HUES48 (cell line): Measurements from ENCODE around the gene PARVB.

Experiments
- H3K27ac ChIP-seq: one replicate; pipeline ENCODE4 v1.7.0; 2013; ENCODE audit warnings: low read depth, low read length, inconsistent platforms
- H3K27me3 ChIP-seq: 2 replicates; pipeline ENCODE4 v1.6.1; 2013; ENCODE audit warnings: mild to moderate bottlenecking, low read length; ENCODE audit not compliant: control insufficient read depth, insufficient read depth
- H3K36me3 ChIP-seq: 2 replicates; pipeline ENCODE4 v1.6.1; 2013; ENCODE audit warnings: low read length; ENCODE audit not compliant: control insufficient read depth, insufficient read depth
- H3K4me1 ChIP-seq: 2 replicates; pipeline ENCODE4 v1.6.1; 2013; ENCODE audit warnings: mild to moderate bottlenecking, low read length; ENCODE audit not compliant: control insufficient read depth, insufficient read depth
- H3K4me3 ChIP-seq: 2 replicates; pipeline ENCODE4 v1.5.1; 2013; ENCODE audit warnings: mild to moderate bottlenecking, low read depth, low read length
- H3K9ac ChIP-seq: 2 replicates; pipeline ENCODE4 v1.6.1; 2013; ENCODE audit warnings: mild to moderate bottlenecking, low read depth, low read length, moderate library complexity
- H3K9me3 ChIP-seq: 2 replicates; pipeline ENCODE4 v1.6.1; 2013; ENCODE audit warnings: low read length; ENCODE audit not compliant: control insufficient read depth, insufficient read depth

The PARVB gene

DNA sequence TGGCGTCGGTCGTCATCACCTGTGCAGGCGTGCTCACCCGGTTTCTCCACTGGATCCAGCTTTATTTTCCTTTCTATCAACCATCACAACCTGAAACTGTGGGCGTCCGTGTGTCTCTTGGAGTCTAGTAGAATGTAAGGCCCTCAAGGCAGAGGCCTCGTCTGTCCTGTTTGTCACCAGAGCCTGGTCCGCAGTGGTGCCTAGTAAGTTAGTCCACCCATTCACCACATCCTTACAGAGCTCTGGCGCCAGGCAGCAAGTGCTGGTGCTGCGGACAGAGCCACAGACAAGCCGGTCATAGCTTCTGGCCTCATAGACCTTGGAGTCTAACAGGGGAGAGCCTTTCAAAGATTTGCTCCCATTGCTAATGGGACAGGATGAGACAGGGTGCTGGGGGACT lies 92.2 kb downstream of the PARVB start:
- H3K36me3 ChIP-seq: no peaks in the 10 kb centered on the region
- H3K4me3 ChIP-seq: no peak overlapping the region
- H3K9me3 ChIP-seq: no peaks in the 10 kb centered on the region
- H3K9ac ChIP-seq: no peak overlapping the region
- H3K4me1 ChIP-seq: 0 out of 2 replicates have a peak, but pooled peaks cover 5% of the 10 kb centered on the region
- H3K27me3 ChIP-seq: no peaks in the 10 kb centered on the region
- H3K27ac ChIP-seq: no peak overlapping the region

DNA sequence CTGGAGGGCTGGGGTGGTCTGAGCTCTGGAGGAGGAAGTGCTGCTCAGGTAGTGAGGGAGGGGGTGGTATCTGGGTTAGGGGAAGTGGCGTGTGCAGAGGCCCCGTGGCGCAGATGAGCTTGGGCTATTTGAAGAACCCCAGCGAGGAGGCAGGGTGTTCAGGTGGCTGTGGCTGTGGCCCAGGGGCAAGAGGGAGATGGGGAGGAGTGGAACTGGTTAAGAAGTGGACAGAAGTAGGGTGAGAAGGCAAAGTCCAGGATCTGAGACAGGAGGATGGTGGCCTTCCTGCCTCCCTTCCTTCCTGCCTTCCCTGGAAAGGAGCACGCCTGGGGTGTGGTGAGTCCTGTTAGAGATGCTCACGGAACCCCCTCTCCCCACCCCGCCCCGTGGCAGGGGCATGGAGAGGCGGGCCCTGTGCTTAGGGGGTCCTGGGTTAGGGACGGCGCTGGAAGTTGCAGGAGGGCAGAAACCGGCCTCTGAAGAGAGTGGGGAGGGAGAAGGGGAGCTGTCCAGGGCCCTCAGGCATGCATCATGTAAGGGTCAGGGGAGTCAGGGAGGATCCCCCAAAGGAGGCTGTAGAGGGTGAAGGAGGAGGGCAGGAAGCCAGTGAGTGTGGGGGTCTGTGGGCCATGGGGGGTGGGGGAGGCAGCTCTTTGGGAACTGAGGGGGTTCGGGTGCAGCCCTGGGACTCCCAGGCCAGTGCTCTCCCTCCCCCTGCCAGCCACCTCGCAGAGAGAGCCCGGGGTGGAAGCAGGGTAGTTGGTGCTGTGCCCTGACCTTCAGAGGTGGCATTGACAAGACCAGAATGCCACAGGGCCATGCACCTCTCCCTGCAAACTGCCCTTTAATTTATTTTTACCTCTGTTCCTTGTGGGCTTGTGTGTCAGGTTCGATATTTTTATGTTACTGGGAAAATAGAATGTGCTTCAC lies 92.9 kb downstream of the PARVB start:
- no peaks in the 10 kb centered on the region for H3K36me3 ChIP-seq
- H3K4me1 ChIP-seq: no peaks in the 10 kb centered on the region
- H3K4me3 ChIP-seq: no peak overlapping the region
- no peaks in the 10 kb centered on the region for H3K27me3 ChIP-seq
- H3K9ac ChIP-seq: no peak overlapping the region
- no peak overlapping the region for H3K27ac ChIP-seq
- no peaks in the 10 kb centered on the region for H3K9me3 ChIP-seq

DNA sequence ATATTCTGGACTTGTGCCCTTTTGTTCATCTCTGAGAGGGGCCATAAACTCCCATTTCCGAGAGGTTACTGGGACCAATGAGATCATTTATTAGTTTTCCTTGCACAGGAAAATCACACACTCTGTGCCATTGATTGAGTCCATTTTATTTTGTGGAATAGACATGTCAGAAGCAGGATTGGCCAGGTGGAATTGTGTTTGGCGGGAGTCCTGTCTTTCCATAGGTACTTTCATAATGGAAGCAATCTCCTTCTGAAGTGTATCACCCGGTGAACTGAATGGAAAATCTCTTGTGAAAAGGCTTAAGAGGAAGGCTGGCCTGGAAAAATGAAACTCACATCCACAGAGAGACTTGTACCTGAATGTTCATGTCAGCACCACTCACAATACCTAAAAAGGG lies 93.6 kb downstream of the PARVB start:
- H3K9me3 ChIP-seq: no peaks in the 10 kb centered on the region
- no peaks in the 10 kb centered on the region for H3K4me1 ChIP-seq
- no peak overlapping the region for H3K4me3 ChIP-seq
- H3K27ac ChIP-seq: no peak overlapping the region
- no peaks in the 10 kb centered on the region for H3K27me3 ChIP-seq
- no peaks in the 10 kb centered on the region for H3K36me3 ChIP-seq
- H3K9ac ChIP-seq: no peak overlapping the region

DNA sequence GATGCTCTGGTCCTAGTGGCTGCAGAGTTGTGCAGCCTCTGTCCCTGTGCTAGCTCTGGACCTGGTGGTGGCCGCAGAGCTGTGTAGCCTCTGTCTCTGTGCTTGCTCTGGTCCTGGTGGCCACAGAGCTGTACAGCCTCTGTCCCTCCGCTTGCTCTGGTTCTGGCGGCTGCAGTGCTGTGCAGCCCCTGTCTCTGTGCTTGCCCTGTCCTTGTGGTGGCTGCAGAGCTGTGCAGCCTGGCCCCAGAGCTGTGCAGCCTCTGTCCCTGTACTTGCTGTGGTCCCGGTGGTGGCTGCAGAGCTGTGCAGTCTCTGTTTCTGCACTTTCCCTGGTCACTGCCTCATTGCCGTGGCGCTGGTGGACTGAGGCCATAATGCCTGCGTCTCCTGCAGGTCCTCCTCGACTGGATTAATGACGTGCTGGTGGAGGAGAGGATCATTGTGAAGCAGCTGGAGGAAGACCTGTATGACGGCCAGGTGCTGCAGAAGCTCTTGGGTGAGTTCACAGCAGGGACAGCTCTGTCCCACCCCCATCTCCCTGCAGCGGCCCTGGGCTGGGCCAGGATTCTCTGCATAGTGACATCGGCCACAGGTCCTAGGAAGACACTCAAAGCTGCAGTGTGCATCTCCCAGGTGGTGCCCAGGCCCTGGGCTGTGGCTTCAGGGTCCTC lies 94.7 kb downstream of the PARVB start:
- H3K9me3 ChIP-seq: no peaks in the 10 kb centered on the region
- no peaks in the 10 kb centered on the region for H3K27me3 ChIP-seq
- no peak overlapping the region for H3K27ac ChIP-seq
- no peaks in the 10 kb centered on the region for H3K36me3 ChIP-seq
- no peak overlapping the region for H3K9ac ChIP-seq
- no peaks in the 10 kb centered on the region for H3K4me1 ChIP-seq
- H3K4me3 ChIP-seq: no peak overlapping the region

DNA sequence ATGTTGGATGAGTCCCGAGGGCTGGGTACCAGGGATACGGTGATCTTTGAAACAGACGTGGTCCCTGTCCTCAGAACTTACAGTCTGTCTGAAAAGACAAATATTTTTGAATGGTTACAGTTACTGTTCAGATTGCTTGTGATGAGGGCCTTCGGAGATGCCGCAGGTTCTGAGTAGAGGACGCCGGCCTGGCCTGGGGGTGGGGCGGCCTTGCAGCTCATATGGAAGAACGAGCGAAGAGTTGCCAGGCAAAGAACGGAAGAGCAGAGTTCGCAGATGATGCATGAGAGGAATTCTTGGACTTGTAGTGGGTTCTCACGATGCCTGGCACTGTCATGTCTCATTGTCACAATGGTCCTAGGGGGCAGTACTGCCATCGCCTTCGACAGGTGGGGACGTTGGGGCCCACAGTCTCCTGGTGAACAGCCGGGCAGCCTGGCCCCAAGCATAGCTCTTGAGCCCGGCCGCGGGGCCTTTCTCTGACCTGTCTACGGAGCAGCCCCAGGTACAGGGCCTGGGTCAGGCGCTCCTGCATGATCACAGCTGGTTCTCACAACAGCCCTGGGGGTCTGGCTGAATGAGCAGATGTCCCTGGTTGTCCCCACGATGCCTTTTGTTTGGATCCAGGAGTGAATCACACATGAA lies 95.7 kb downstream of the PARVB start:
- H3K36me3 ChIP-seq: no peaks in the 10 kb centered on the region
- H3K4me1 ChIP-seq: no peaks in the 10 kb centered on the region
- no peak overlapping the region for H3K27ac ChIP-seq
- H3K9me3 ChIP-seq: no peaks in the 10 kb centered on the region
- no peaks in the 10 kb centered on the region for H3K27me3 ChIP-seq
- no peak overlapping the region for H3K9ac ChIP-seq
- no peak overlapping the region for H3K4me3 ChIP-seq

DNA sequence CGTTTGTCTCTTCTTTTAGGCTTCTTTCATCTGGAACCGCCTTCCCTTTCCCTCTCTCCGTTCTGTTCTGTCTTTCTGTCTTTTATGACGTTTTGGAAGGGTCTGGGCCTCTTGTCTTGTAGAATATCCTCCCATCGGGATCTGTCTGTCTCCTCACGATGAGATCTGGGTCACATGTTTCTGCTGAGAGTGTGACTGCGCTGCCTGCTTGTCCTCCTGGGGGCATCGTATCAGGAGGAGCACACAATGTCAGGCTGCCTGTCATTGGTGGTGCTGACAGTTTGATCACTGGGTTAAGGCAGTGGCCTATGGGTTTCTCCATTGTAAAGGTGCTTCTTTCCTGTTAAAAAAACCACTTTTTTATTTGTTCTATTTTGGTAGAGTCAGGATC lies 96.2 kb downstream of the PARVB start:
- Histone ChIP-seq H3K9me3 (no peaks in the 10 kb centered on the region), H3K27me3 (no peaks in the 10 kb centered on the region), H3K36me3 (no peaks in the 10 kb centered on the region), H3K4me3 (no peak overlapping the region), H3K9ac (no peak overlapping the region), H3K4me1 (no peaks in the 10 kb centered on the region), H3K27ac (no peak overlapping the region)

DNA sequence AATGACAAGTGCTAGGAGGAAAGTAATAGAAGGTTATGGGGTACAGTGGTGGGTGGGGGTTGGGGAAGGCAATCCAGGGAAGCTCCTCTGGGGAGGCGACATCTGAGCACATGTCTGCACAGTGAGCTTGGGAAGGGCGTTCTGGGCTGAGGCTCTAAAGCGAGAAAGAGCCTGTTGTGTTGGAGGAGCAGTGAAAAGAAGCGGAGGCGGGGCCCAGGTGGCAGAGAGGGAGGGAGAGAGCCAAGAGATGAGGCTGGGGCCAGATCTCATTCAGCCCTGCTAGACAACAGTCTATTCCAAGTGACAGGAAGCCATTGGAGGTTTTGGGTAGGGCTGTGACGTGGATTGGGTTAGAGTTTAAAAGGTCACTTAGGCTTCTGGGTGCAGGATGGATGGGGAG lies 101.3 kb downstream of the PARVB start:
- Histone ChIP-seq H3K27me3 (no peaks in the 10 kb centered on the region), H3K27ac (no peak overlapping the region), H3K9ac (no peak overlapping the region), H3K4me1 (no peaks in the 10 kb centered on the region; the same call in 1 of the 2 replicates), H3K4me3 (no peak overlapping the region), H3K36me3 (no peaks in the 10 kb centered on the region), H3K9me3 (peaks cover 8% of the 10 kb centered on the region; the same call in 1 of the 2 replicates)

DNA sequence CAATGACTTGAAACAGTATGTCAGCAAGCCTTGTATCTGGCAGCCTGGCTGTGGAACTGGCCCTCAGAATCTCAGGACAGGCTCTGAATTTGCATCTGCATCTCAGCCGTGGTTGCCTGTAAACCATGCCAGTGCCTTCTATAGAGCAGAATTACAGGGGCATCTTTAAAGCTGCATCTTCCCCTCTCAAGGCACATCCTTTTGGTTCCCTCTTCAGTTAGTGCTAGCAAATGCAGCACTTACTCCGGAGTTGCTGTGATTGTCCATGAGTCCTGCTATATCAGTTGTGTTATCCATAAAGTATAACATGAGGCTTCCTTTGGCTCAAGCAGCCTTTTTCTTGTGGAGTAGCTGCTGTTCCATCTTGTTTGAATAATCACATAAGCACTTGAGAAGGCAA lies 102.7 kb downstream of the PARVB start:
- no peaks in the 10 kb centered on the region for H3K36me3 ChIP-seq
- no peak overlapping the region for H3K4me3 ChIP-seq

DNA sequence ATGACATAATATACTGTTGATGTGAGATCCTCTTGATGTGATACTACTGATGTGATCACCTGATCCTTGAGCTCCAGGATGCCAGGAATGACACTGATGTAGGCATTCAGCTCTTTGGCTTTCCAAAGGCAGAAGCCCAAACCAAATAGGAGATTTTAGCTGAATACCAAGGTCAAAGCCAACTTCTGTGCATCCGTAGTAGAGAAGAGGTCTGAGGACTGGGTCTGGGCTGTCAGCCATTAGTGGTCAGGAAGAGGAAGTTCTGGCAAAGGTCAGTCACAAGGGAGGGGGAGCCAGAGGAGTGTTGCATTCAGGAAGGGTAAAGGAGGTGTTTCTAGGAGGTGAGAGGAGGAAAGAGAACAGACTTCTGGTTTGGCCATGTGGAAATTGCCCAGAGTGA lies 103.3 kb downstream of the PARVB start:
- Histone ChIP-seq H3K9me3 (peaks cover 8% of the 10 kb centered on the region; the same call in 1 of the 2 replicates), H3K4me1 (no peaks in the 10 kb centered on the region; the same call in 1 of the 2 replicates), H3K36me3 (no peaks in the 10 kb centered on the region), H3K27me3 (no peaks in the 10 kb centered on the region), H3K4me3 (no peak overlapping the region), H3K9ac (no peak overlapping the region), H3K27ac (no peak overlapping the region)

More for the DNA sequence above, 102.7 kb downstream of the PARVB start:
- H3K27me3 ChIP-seq: no peaks in the 10 kb centered on the region
- no peak overlapping the region for H3K9ac ChIP-seq
- no peaks in the 10 kb centered on the region; the same call in 1 of the 2 replicates for H3K4me1 ChIP-seq
- peaks cover 8% of the 10 kb centered on the region; the same call in 1 of the 2 replicates for H3K9me3 ChIP-seq
- no peak overlapping the region for H3K27ac ChIP-seq

DNA sequence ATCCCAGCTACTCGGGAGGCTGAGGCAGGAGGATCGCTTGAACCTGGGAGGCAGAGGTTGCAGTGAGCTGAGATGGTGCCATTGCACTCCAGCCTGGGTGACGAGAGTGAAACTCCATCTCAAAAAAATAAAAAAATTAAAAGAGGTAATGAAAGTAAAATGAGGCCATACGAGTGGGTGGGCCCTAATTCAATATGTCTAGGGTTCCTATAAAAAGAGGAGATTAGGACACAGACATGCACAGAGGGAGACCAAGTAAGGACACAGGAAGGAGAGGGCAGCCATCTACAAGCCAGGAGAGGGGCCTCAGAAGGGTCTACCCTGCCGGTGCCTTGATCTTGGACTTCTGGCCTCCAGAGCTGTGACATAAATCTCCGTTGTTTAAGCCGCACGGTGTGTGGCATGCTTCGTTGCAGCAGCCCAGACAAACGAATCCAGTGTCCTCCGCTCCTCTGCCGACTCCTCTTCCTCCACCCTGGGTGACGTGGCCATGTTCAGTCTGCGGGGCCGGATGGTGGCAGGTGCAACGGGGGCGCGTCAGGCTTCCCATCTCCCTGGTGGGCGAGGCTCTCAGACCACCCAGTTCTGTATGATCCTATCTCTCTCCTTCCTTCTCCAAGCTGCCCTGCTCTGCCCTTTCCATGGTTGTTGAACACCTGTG lies 105.0 kb downstream of the PARVB start:
- no peaks in the 10 kb centered on the region for H3K36me3 ChIP-seq
- H3K9ac ChIP-seq: no peak overlapping the region
- no peaks in the 10 kb centered on the region for H3K27me3 ChIP-seq

More for the DNA sequence above, 105.0 kb downstream of the PARVB start:
- H3K27ac ChIP-seq: no peak overlapping the region
- no peaks in the 10 kb centered on the region; the same call in 1 of the 2 replicates for H3K4me1 ChIP-seq
- H3K9me3 ChIP-seq: peaks cover 8% of the 10 kb centered on the region; the same call in 1 of the 2 replicates
- no peak overlapping the region for H3K4me3 ChIP-seq
